Activated CD8-positive, alpha-beta memory T cell treated with anti-CD3 and anti-CD28 coated beads, Interleukin-2, amount 50 U/mL, for 24 hours (primary cell): ENCODE data around the gene KANSL3.
A peak's percentile ranks its signal among the peaks of the same experiment; 100 is the strongest.
"Not testable (repeated sequence)": the region's sequence is repeated elsewhere in the genome, so short reads cannot be mapped to it uniquely, and the experiment has no call there.

Source experiments
- DNase-seq: peaks from one replicate; pipeline ENCODE4 v3.0.0-alpha.2; 2020; ENCODE audit errors: extremely low read depth

The KANSL3 gene

GRCh38 chr2:96654791-96655190 is 16.7 kb upstream of the KANSL3 start:
- DNase-seq, result not testable (repeated sequence)

- DNase-seq, result no peak
Measured at GRCh38 chr2:96651793-96652192, 13.7 kb upstream of the KANSL3 start.

GRCh38 chr2:96649342-96649741 is 11.2 kb upstream of the KANSL3 start:
- no peak for DNase-seq

GRCh38 chr2:96648306-96648930 is 10.3 kb upstream of the KANSL3 start:
- DNase-seq, result no peak

- DNase-seq, result no peak
Measured at GRCh38 chr2:96647681-96648080, 9.6 kb upstream of the KANSL3 start.

- no peak for DNase-seq
Measured at GRCh38 chr2:96642564-96643360, 4.7 kb upstream of the KANSL3 start, which contains the start of gene FER1L5. Gene FER1L5, plus strand, starts transcription at chr2:96642764. Its CDS starts 73 bp downstream, at chr2:96642837.

- DNase-seq, result peak; percentile 51
Measured at GRCh38 chr2:96637385-96638143, 548 bp downstream of the KANSL3 start.

- no peak for DNase-seq
Measured at GRCh38 chr2:96636551-96637171, 1.5 kb downstream of the KANSL3 start.

- no peak for DNase-seq
Measured at GRCh38 chr2:96633641-96634040, 4.5 kb downstream of the KANSL3 start.

- DNase-seq, result no peak
Measured at GRCh38 chr2:96631804-96632435, 6.2 kb downstream of the KANSL3 start.

- DNase-seq, result no peak
Measured at GRCh38 chr2:96626553-96626942, 11.6 kb downstream of the KANSL3 start.

- no peak for DNase-seq
Measured at GRCh38 chr2:96625571-96626552, 12.2 kb downstream of the KANSL3 start.

- DNase-seq, result no peak
Measured at GRCh38 chr2:96623116-96623515, 15.0 kb downstream of the KANSL3 start.

- no peak for DNase-seq
Measured at GRCh38 chr2:96622544-96622943, 15.6 kb downstream of the KANSL3 start.

- DNase-seq, result no peak
Measured at GRCh38 chr2:96618596-96619283, 19.4 kb downstream of the KANSL3 start.

GRCh38 chr2:96617012-96617411 is 21.1 kb downstream of the KANSL3 start:
- DNase-seq, result no peak

- DNase-seq, result no peak
Measured at GRCh38 chr2:96616535-96616934, 21.6 kb downstream of the KANSL3 start.

GRCh38 chr2:96616128-96616527 is 22.0 kb downstream of the KANSL3 start:
- no peak for DNase-seq
